Peyer's patch (tissue), 4 donors: ENCODE results near the gene AGMO. TPM values are rescaled to one million over a fixed set of nuclear protein-coding genes. Genes with fewer than 3 reads are reported as not detected.

Source experiments
- DNase-seq, 3 donors: peaks; one replicate each; pipeline ENCODE4 v3.0.0-alpha.2; 2017 to 2019
- H3K27ac ChIP-seq, 4 donors: fragments of 200-600 bp; sonication (generic); one replicate each; pipeline ENCODE4 v1.5.1; 2016 to 2019
- H3K27me3 ChIP-seq, 2 donors: fragments of 200-600 bp; sonication (generic); one replicate each; pipeline ENCODE4 v1.5.1; 2019
- H3K36me3 ChIP-seq, 3 donors: fragments of 200-600 bp; sonication (generic); one replicate each; pipeline ENCODE4 v1.5.1; 2016 to 2019
- H3K4me1 ChIP-seq, 4 donors: fragments of 200-600 bp; sonication (generic); one replicate each; pipeline ENCODE4 v1.5.1; 2016 to 2019
- H3K4me3 ChIP-seq, 4 donors: fragments of 200-600 bp; sonication (generic); 1 replicate in 3 of 4; 2 replicates in 1 of 4; pipeline ENCODE4 v1.5.1; 2016 to 2019; ENCODE audit warnings: mild to moderate bottlenecking in 1 of 4
- H3K9me3 ChIP-seq, 4 donors: fragments of 200-600 bp; sonication (generic); one replicate each; pipeline ENCODE4 v1.5.1; 2016 to 2019; ENCODE audit warnings: mild to moderate bottlenecking in 1 of 4
- POLR2A ChIP-seq, 2 donors: fragments of 450-650 bp; IDR thresholded peaks; one replicate each; pipeline ENCODE4 v1.5.1; 2017; ENCODE audit warnings: antibody characterized with exemption in 2 of 2, mild to moderate bottlenecking in 2 of 2, moderate library complexity in 2 of 2
- total RNA-seq, 4 donors: library from RNA; depleted of rRNA; stranded (reverse); fragments of >200 nt; gene quantifications; one replicate each; pipeline ENCODE4 v1.1.0, GENCODE V29; 2016
- TF ChIP-seq, protein P1 (sequence below), 6 experiments: fragments of 450-650 bp in 4 of 6; fragments of 200-600 bp in 2 of 6; sonication (generic) in 1 of 6; IDR thresholded peaks; one replicate each; pipeline ENCODE4 v1.5.1; 2017 to 2019; ENCODE audit warnings: antibody characterized with exemption in 6 of 6, mild to moderate bottlenecking in 3 of 6, moderate library complexity in 1 of 6

AGMO gene
- total RNA-seq, 4 donors from 2014 or later: 0.83 to 25.7 (median 15.8) TPM

DNA sequence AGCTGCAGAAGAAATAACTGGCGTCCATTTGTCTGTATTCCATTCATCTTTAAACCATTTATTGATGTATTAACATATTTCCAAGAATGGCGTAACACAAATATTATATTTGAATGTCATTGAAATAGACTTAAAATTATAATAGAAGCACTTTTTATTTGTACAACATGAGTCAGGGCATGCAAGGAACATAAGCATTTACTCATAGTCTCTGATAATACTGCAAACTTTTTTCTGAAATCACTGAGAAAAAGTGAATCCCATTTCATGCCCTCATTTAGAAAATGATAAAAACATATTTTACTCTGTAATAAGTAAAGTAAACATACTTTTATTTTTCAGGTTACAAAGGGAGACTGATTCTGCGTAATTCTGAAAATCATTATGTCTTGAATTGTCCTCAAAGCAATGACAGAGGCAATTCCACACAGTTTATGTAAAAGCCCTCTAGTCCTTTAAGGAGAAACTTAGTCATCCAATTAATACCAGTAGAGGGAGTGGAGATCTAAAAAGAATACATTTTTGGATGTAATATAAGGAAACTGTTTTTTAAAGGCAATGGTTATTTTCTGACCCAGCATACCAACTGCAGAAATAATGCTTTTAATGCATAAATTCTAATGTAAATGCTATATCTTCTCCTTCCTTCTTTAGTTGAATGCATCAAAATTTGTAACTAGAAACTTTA is 58.1 kb downstream of the AGMO start:
- TF ChIP-seq POLR2A (IDR thresholded peaks at IDR 0.05): no peak
- TF ChIP-seq, protein P1, sequence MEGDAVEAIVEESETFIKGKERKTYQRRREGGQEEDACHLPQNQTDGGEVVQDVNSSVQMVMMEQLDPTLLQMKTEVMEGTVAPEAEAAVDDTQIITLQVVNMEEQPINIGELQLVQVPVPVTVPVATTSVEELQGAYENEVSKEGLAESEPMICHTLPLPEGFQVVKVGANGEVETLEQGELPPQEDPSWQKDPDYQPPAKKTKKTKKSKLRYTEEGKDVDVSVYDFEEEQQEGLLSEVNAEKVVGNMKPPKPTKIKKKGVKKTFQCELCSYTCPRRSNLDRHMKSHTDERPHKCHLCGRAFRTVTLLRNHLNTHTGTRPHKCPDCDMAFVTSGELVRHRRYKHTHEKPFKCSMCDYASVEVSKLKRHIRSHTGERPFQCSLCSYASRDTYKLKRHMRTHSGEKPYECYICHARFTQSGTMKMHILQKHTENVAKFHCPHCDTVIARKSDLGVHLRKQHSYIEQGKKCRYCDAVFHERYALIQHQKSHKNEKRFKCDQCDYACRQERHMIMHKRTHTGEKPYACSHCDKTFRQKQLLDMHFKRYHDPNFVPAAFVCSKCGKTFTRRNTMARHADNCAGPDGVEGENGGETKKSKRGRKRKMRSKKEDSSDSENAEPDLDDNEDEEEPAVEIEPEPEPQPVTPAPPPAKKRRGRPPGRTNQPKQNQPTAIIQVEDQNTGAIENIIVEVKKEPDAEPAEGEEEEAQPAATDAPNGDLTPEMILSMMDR (IDR thresholded peaks at IDR 0.05): no peak
- H3K9me3 ChIP-seq: no peaks in the 10 kb centered on the region

DNA sequence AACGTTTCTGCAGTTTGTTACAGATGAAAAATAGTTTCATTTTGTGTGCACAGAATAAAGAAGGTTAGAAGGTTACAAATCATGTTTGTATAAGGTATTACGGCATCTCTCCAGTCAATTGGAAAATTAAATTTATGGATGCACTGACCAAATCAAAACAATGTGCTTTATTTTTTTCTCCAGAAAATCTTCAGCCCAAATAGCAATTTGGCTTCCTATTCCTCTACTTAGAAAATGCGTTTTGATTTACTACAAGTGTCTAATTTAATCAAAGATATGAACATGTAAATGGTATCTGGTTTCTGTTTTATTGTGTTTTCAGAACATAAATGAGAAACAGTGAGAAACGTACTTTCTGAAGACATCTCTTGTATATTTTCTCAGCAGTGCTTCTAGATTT is 63.4 kb downstream of the AGMO start:
- Histone ChIP-seq H3K4me3 (no peak overlapping the region), H3K4me1 (no peaks in the 10 kb centered on the region), H3K9me3 (no peaks in the 10 kb centered on the region), H3K36me3 (no peaks in the 10 kb centered on the region), H3K27ac (no peak overlapping the region), H3K27me3 (no peaks in the 10 kb centered on the region)
- DNase-seq: no peak
- TF ChIP-seq POLR2A (IDR thresholded peaks at IDR 0.05): no peak
- TF ChIP-seq, protein P1 (IDR thresholded peaks at IDR 0.05): no peak

More for the DNA sequence above, 58.1 kb downstream of the AGMO start:
- no peak overlapping the region for H3K27ac ChIP-seq
- no peaks in the 10 kb centered on the region for H3K27me3 ChIP-seq
- H3K4me1 ChIP-seq: no peaks in the 10 kb centered on the region
- no peak for DNase-seq
- H3K36me3 ChIP-seq: no peaks in the 10 kb centered on the region
- no peak overlapping the region for H3K4me3 ChIP-seq

DNA sequence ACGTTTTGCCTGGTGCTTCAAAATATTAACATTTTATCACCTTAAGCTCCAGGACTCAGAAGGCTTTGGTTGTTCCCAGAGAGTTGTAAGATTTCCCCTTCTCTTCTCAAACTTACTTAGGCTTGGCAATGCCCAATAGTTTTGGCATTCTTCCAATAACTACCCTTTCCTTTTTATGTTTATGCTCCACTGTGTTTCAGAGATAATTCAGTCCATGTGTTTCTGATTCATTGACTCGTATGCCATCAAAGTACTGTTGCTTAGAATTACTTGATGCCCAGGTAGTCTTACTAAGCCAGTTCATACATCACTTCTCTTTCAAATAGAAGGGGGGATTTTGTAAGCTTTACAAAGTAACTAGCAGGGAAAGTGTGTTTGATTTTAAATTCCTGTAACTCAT is 66.6 kb downstream of the AGMO start:
- Histone ChIP-seq H3K9me3 (no peaks in the 10 kb centered on the region), H3K4me1 (no peaks in the 10 kb centered on the region), H3K27ac (no peak overlapping the region), H3K4me3 (no peak overlapping the region), H3K36me3 (no peaks in the 10 kb centered on the region), H3K27me3 (no peaks in the 10 kb centered on the region)
- TF ChIP-seq, protein P1 (IDR thresholded peaks at IDR 0.05): no peak
- TF ChIP-seq POLR2A (IDR thresholded peaks at IDR 0.05): no peak
- DNase-seq: no peak

DNA sequence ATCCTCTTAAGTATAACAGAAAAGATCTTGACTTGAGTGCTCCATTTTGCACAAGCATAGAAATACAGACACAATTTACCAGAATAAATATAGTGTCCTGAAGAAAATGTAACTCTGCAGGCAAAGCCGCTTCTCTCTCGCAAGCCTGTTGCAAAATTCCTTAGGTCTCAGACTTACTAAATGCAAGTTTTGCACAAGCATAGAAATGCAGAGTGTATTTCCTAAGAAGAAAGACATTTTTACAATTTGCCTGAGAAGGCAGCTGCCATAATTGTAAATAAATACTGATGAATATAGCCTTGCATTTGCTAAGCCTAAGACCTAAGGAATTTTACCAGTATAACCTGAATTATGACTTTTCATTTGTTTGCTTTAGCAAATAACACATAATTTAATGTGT is 67.1 kb downstream of the AGMO start:
- no peaks in the 10 kb centered on the region for H3K36me3 ChIP-seq
- DNase-seq: no peak
- no peak overlapping the region for H3K27ac ChIP-seq
- H3K27me3 ChIP-seq: no peaks in the 10 kb centered on the region
- no peak overlapping the region for H3K4me3 ChIP-seq
- TF ChIP-seq POLR2A (IDR thresholded peaks at IDR 0.05): no peak
- TF ChIP-seq, protein P1 (IDR thresholded peaks at IDR 0.05): no peak
- no peaks in the 10 kb centered on the region for H3K9me3 ChIP-seq
- H3K4me1 ChIP-seq: no peaks in the 10 kb centered on the region

DNA sequence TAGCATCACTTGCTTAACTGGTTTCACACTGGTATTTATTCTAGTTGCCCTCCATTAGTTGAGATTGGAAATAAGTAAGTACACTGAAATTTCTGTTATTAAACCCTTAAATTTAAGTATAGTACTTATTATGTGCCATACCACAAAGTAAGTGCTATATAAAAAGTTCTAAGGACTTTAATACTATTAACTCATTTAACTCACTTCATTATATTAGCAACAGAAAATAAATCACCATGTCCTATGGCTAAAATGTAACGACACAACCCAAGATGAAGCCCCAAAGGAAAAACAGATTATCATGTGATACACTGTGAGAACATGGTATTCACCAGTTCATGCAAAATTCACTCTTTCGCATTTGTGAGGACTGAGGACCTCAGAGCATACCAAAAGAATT is 70.5 kb downstream of the AGMO start:
- TF ChIP-seq, protein P1 (IDR thresholded peaks at IDR 0.05): no peak
- TF ChIP-seq POLR2A (IDR thresholded peaks at IDR 0.05): no peak
- no peaks in the 10 kb centered on the region for H3K36me3 ChIP-seq
- no peak for DNase-seq
- no peaks in the 10 kb centered on the region for H3K4me1 ChIP-seq
- no peak overlapping the region for H3K4me3 ChIP-seq
- H3K27me3 ChIP-seq: no peaks in the 10 kb centered on the region
- H3K9me3 ChIP-seq: no peaks in the 10 kb centered on the region
- H3K27ac ChIP-seq: no peak overlapping the region
